Colonic mucosa (tissue), 4 donors: ENCODE measurements around the gene MTM1. TPM values are rescaled to one million over a fixed set of nuclear protein-coding genes. Genes with fewer than 3 reads are reported as not detected.

Experiments
- DNase-seq: peaks from one replicate; pipeline ENCODE4 v3.0.0-alpha.2; 2020
- H3K27ac ChIP-seq: fragments of 200-600 bp; one replicate; pipeline ENCODE4 v1.8.0; 2021
- H3K27me3 ChIP-seq: fragments of 200-600 bp; one replicate; pipeline ENCODE4 v1.8.0; 2021
- H3K36me3 ChIP-seq: fragments of 200-600 bp; one replicate; pipeline ENCODE4 v1.8.0; 2021
- H3K4me1 ChIP-seq: fragments of 200-600 bp; one replicate; pipeline ENCODE4 v1.8.0; 2021; ENCODE audit warnings: mild to moderate bottlenecking
- H3K4me3 ChIP-seq: fragments of 200-600 bp; one replicate; pipeline ENCODE4 v1.8.0; 2021
- H3K9ac ChIP-seq, 2 donors: one replicate each; pipeline ENCODE4 v1.7.0; 2013; ENCODE audit warnings: control low read depth in 2 of 2, low read depth in 2 of 2, low read length in 2 of 2
- H3K9me3 ChIP-seq: fragments of 200-600 bp; one replicate; pipeline ENCODE4 v1.8.0; 2021
- CTCF ChIP-seq: fragments of 200-600 bp; IDR thresholded peaks from one replicate; pipeline ENCODE4 v1.8.0; 2022; ENCODE audit warnings: antibody characterized with exemption, mild to moderate bottlenecking
- intact Hi-C: fragments of 100-400 bp; cut with DNase I; formaldehyde crosslinking; loops from one replicate; pipeline ENCODE4 v1.14.1; 2022
- total RNA-seq, 2 donors: library from RNA; stranded (reverse); fragmentation: NEBNext Ultra II Directional in 1 of 2; extraction: Animal tissue kit (Norgen Biotek cat#: 25700) in 1 of 2; gene quantifications; one replicate each; pipeline ENCODE4 v1.2.1, GENCODE V29; 2021
- donor health status: healthy.
- donor health status: DM: no; HTN: no; CAD: no.
- donor health status: DM: no; HTN: no; CAD: no.

Gene MTM1
- total RNA-seq, 2 donors from 2014 or later = 36.8 to 61.3 TPM

GRCh38 chrX:150582338-150582948 is 14.0 kb downstream of the MTM1 start:
- intact Hi-C loops = no loop called here
- Histone ChIP-seq H3K9ac (no peak overlapping the region), H3K27ac (no peak overlapping the region), H3K9me3 (no peaks in the 10 kb centered on the region), H3K4me1 (no peaks in the 10 kb centered on the region), H3K36me3 (no peaks in the 10 kb centered on the region), H3K27me3 (no peaks in the 10 kb centered on the region), H3K4me3 (no peak overlapping the region)
- TF ChIP-seq CTCF = no peak
- peak; percentile 22 for DNase-seq

GRCh38 chrX:150587585-150588503 is 19.4 kb downstream of the MTM1 start:
- Histone ChIP-seq H3K9me3 (no peaks in the 10 kb centered on the region), H3K27ac (no peak overlapping the region), H3K36me3 (no peaks in the 10 kb centered on the region), H3K4me1 (no peaks in the 10 kb centered on the region), H3K27me3 (no peaks in the 10 kb centered on the region), H3K4me3 (no peak overlapping the region), H3K9ac (no peak overlapping the region)
- peak; percentile 50 for TF ChIP-seq CTCF
- peak; percentile 51 for DNase-seq
- intact Hi-C loops = no loop called here

- Histone ChIP-seq H3K9ac (no peak overlapping the region), H3K4me1 (no peaks in the 10 kb centered on the region), H3K36me3 (no peaks in the 10 kb centered on the region), H3K9me3 (no peaks in the 10 kb centered on the region), H3K27ac (no peak overlapping the region), H3K27me3 (no peaks in the 10 kb centered on the region), H3K4me3 (no peak overlapping the region)
- no peak for TF ChIP-seq CTCF
- DNase-seq = no peak
- intact Hi-C loops = no loop called here
Observed at GRCh38 chrX:150594584-150594983, 26.2 kb downstream of the MTM1 start.

GRCh38 chrX:150599226-150599625 is 30.8 kb downstream of the MTM1 start:
- Histone ChIP-seq H3K4me3 (no peak overlapping the region), H3K9me3 (no peaks in the 10 kb centered on the region), H3K9ac (no peak overlapping the region), H3K27ac (no peak overlapping the region), H3K27me3 (no peaks in the 10 kb centered on the region), H3K4me1 (no peaks in the 10 kb centered on the region), H3K36me3 (no peaks in the 10 kb centered on the region)
- intact Hi-C loops = no loop called here
- no peak for TF ChIP-seq CTCF
- DNase-seq = no peak

GRCh38 chrX:150602296-150602695 is 33.9 kb downstream of the MTM1 start:
- Histone ChIP-seq H3K9ac (no peak overlapping the region), H3K27me3 (no peaks in the 10 kb centered on the region), H3K36me3 (no peaks in the 10 kb centered on the region), H3K4me3 (no peak overlapping the region), H3K9me3 (no peaks in the 10 kb centered on the region), H3K27ac (no peak overlapping the region), H3K4me1 (no peaks in the 10 kb centered on the region)
- TF ChIP-seq CTCF = no peak
- intact Hi-C loops = no loop called here
- no peak for DNase-seq
